K562 (cell line): Measurements from ENCODE around the gene DENND4C. TPM values are rescaled to one million over a fixed set of nuclear protein-coding genes. Genes with fewer than 3 reads are reported as not detected.
A peak's percentile ranks its signal among the peaks of the same experiment; 100 is the strongest.

ENCODE experiments used
- ATF7 ChIP-seq: fragments of 450-650 bp; IDR thresholded peaks from 2 replicates; pipeline ENCODE4 v1.7.1; 2014; ENCODE audit warnings: mild to moderate bottlenecking, moderate library complexity
- MCM7 ChIP-seq, 2 experiments: fragments of 450-650 bp; IDR thresholded peaks; 2 replicates each; pipeline ENCODE4 v1.6.1; 2016 to 2018
- MGA ChIP-seq: fragments of 450-650 bp; IDR thresholded peaks from 2 replicates; pipeline ENCODE4 v1.6.1; 2016; ENCODE audit warnings: mild to moderate bottlenecking, moderate library complexity
- PRPF4 ChIP-seq: fragments of 200-400 bp; formaldehyde crosslinking; IDR thresholded peaks from one replicate; pipeline ENCODE4 v1.6.1; 2017; ENCODE audit warnings: low read length, low read depth, mild to moderate bottlenecking; ENCODE audit not compliant: insufficient read depth, poor library complexity, severe bottlenecking
- RBBP5 ChIP-seq: fragments of 200-600 bp; sonication (generic); IDR thresholded peaks from 2 replicates; pipeline ENCODE4 v1.6.1; 2012; ENCODE audit warnings: borderline replicate concordance, mild to moderate bottlenecking, low read length, control low read depth, inconsistent platforms; ENCODE audit not compliant: insufficient read depth, poor library complexity, severe bottlenecking
- ZBTB2 ChIP-seq: fragments of 450-650 bp; IDR thresholded peaks from 2 replicates; pipeline ENCODE4 v1.6.1; 2016; ENCODE audit warnings: antibody characterized with exemption
- ZFX ChIP-seq: sonication (generic); formaldehyde crosslinking; IDR thresholded peaks from 2 replicates; pipeline ENCODE4 v1.8.0; 2022; ENCODE audit warnings: mild to moderate bottlenecking, missing genetic modification reagents, moderate library complexity
- ZNF398 ChIP-seq: fragments of 250-450 bp; sonication (Bioruptor Pico); IDR thresholded peaks from 2 replicates; pipeline ENCODE4 v1.8.0; 2021; ENCODE audit warnings: moderate library complexity, mild to moderate bottlenecking, inconsistent platforms
- polyA plus RNA-seq, 8 experiments: library from polyadenylated mRNA; depleted of rRNA in 4 of 8; stranded (reverse) in 5 of 8; unstranded in 3 of 8; fragments of >200 nt; fragmentation: Nextera tagmentation in 2 of 8; fragmentation: Illumina TruSeq in 1 of 8; extraction: Ambion mirVana in 2 of 8; extraction: Trizol in 1 of 8; gene quantifications; 2 replicates each; pipeline versions ENCODE4 v1.2.1 to v1.2.3, GENCODE V29; 2011 to 2014; ENCODE audit warnings: inconsistent platforms in 1 of 8, missing spikeins in 1 of 8
- total RNA-seq, 7 experiments: library from RNA; depleted of rRNA in 6 of 7; stranded (reverse); fragments of >200 nt in 6 of 7; fragmentation: Illumina TruSeq in 2 of 7; extraction: Trizol in 2 of 7; gene quantifications; 2 replicates each; pipeline versions ENCODE4 v1.2.1 to v1.2.3, GENCODE V29; 2011 to 2021; ENCODE audit warnings: low replicate concordance in 1 of 7
- TF ChIP-seq, protein P1 (sequence below), 2 experiments: fragments of 150-350 bp in 1 of 2; IDR thresholded peaks; 2 replicates each; pipeline ENCODE4 v1.6.1; 2012 to 2016; ENCODE audit warnings: low read depth in 2 of 2, low read length in 2 of 2, mild to moderate bottlenecking in 1 of 2, moderate library complexity in 1 of 2

Gene DENND4C
- total and polyA plus RNA-seq, 9 of the 15 experiments (the other 6 are each of a cell fraction or from before 2014, with no cell fraction given): 4.8 to 31.8 (median 13.9) TPM

- TF ChIP-seq, protein P1, sequence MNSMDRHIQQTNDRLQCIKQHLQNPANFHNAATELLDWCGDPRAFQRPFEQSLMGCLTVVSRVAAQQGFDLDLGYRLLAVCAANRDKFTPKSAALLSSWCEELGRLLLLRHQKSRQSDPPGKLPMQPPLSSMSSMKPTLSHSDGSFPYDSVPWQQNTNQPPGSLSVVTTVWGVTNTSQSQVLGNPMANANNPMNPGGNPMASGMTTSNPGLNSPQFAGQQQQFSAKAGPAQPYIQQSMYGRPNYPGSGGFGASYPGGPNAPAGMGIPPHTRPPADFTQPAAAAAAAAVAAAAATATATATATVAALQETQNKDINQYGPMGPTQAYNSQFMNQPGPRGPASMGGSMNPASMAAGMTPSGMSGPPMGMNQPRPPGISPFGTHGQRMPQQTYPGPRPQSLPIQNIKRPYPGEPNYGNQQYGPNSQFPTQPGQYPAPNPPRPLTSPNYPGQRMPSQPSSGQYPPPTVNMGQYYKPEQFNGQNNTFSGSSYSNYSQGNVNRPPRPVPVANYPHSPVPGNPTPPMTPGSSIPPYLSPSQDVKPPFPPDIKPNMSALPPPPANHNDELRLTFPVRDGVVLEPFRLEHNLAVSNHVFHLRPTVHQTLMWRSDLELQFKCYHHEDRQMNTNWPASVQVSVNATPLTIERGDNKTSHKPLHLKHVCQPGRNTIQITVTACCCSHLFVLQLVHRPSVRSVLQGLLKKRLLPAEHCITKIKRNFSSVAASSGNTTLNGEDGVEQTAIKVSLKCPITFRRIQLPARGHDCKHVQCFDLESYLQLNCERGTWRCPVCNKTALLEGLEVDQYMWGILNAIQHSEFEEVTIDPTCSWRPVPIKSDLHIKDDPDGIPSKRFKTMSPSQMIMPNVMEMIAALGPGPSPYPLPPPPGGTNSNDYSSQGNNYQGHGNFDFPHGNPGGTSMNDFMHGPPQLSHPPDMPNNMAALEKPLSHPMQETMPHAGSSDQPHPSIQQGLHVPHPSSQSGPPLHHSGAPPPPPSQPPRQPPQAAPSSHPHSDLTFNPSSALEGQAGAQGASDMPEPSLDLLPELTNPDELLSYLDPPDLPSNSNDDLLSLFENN (IDR thresholded peaks at IDR 0.05; ENCODE audit: low read depth in 2 of 2, low read length in 2 of 2): no peak
- TF ChIP-seq ZFX (CRISPR knock-in tag) (peak; percentile 40), ZNF398 (CRISPR knock-in tag) (no peak), MCM7 (IDR thresholded peaks at IDR 0.05) (no peak), ATF7 (no peak), PRPF4 (no peak), MGA (0 out of 2 replicates have a peak, but pooled peaks have one; percentile 29), ZBTB2 (no peak), RBBP5 (no peak)
Measured at GRCh38 chr9:19223724-19224123, 6.8 kb upstream of the DENND4C start (continued).
